Stimulated activated memory B cell treated with anti-CD40 and anti-IgM and Interleukin-4, amounts not matched to agents 10 μg/mL and 1 μg/mL and 100 μg/mL, for 72 hours (primary cell): ENCODE data around the gene RCC1.
"Not testable (repeated sequence)": the region's sequence is repeated elsewhere in the genome, so short reads cannot be mapped to it uniquely, and the experiment has no call there.

Experiments
- ATAC-seq: fragments of 150-1000 bp; cut with Tn5 transposase; 2 replicates; pipeline ENCODE4 v1.10.0; 2021
- H3K27ac Mint-ChIP-seq: one replicate; pipeline ENCODE4 v1.8.0; 2022; ENCODE audit warnings: mild to moderate bottlenecking, mixed read lengths
- H3K27me3 Mint-ChIP-seq: one replicate; pipeline ENCODE4 v1.8.0; 2022; ENCODE audit warnings: mixed read lengths
- H3K36me3 Mint-ChIP-seq: one replicate; pipeline ENCODE4 v1.8.0; 2022; ENCODE audit warnings: mixed read lengths
- H3K4me1 Mint-ChIP-seq: one replicate; pipeline ENCODE4 v1.8.0; 2022; ENCODE audit warnings: mixed read lengths
- H3K4me3 Mint-ChIP-seq: one replicate; pipeline ENCODE4 v1.8.0; 2022; ENCODE audit warnings: mild to moderate bottlenecking, moderate library complexity, mixed read lengths
- H3K9me3 Mint-ChIP-seq: one replicate; pipeline ENCODE4 v1.8.0; 2022; ENCODE audit warnings: mixed read lengths

The RCC1 gene

DNA sequence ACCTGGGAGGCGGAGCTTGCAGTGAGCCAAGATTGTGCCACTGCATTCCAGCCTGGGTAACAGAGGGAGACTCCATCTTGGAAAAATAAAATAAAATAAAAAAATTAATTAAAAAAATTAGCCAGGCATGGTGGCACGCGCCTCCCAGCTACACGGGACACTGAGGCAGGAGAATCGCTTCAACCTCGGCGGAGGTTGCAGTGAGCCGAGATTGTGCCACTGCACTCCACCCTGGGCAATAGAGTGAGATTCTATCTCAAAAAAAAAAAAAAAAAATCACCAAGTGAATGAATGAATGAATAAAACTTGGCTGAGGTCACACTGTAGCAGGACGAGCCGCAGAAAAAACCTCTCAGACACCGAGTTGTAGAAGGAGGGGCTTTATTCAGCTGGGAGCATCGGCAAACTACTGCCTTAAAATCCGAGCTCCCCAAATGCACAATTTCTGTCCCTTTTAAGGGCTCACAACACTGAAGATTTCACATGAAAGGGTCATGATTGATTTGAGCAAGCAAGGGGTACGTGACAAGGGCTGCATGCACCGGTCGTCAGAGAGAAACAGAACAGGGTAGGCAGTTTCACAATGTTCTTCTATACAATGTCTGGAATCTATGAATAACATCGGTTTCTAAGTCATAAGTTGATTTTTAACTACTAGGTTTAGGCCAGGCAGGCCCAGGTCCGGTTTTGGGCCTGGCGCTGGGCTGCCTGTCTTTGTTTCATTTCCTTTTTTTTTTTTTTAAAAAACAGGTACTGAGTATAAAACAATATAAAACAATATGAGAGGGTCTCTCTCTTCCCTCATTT is 80.9 kb downstream of the RCC1 start:
- not testable (repeated sequence) for ATAC-seq, H3K9me3 Mint-ChIP-seq, H3K36me3 Mint-ChIP-seq, H3K27me3 Mint-ChIP-seq, H3K4me3 Mint-ChIP-seq
- H3K4me1 Mint-ChIP-seq = peaks cover 29% of the 10 kb centered on the region
- peak overlapping the region; percentile 11 for H3K27ac Mint-ChIP-seq
